Activated naive CD4-positive, alpha-beta T cell treated with Interleukin-2 at 50 U/mL for 16 hours (primary cell): Measurements from ENCODE around the gene AFAP1L2.

ENCODE experiments used
- DNase-seq: peaks from one replicate; pipeline ENCODE4 v3.0.0-alpha.2; 2020

AFAP1L2 gene

DNA sequence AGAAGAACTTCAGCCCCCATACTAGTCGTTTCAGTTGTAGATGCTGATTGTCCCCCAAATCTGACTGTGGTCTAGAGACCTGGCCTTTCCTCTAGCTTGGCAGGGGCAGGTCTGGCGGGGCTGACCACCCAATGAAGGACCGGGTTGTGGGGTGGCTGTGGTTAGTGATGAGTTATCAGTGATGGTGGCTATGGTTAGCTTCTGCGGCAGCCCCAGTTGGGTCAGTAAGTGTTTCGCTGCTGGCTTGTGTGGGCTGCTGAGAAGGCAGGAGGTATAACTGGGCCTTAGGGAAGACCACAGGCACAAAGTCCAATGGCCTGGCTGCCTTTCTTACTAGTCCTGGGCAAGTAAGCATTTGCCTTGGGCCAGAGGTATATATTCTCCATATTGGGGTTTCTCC, 143.9 kb downstream of the AFAP1L2 start:
- DNase-seq = no peak

DNA sequence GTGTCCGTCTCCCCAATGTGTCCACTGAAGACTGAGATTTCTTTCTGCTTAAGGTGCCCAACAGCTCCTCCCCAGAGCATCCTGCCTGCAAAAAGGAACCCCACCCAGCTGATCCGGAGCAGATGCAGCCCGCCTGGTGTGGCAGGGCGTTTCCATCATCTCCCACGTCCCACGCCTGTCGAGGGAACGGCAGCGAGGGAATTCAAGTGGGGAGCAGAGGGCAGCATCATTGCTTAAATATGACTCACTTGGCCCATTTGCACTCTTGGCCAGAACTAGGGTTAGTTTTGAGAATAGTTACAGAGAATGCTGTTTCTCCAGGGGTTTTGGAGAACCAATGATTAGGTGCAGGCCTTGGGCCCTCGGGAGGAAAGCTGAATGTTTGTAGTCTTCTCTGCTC, 144.5 kb downstream of the AFAP1L2 start:
- no peak for DNase-seq

DNA sequence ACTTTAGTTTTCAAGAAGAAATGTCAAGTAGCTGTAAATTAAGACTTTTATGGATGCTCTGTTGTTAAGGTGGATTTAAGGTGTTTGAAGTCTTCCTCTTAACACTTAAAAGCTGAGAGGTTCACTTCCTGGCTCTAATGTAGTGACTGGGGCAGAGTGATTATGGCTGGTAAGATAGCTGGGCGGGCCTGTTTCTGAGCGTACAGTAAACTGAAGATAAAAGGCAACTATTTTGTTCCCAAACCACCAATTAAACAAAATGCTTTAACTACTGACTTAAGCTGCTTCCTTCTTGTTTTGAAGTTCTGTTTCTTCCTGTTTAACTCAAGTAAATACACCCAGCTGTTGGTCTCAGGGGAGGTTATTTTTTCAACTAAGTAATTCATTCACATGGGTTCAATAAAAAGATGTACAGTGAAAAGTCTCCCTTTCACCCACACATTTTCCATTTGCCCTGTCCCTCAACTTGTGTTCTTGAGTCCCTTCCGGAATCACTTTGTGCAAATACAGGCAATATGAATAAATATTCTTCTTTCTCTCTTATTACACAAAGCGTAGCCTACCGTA, 145.9 kb downstream of the AFAP1L2 start:
- DNase-seq = no peak

DNA sequence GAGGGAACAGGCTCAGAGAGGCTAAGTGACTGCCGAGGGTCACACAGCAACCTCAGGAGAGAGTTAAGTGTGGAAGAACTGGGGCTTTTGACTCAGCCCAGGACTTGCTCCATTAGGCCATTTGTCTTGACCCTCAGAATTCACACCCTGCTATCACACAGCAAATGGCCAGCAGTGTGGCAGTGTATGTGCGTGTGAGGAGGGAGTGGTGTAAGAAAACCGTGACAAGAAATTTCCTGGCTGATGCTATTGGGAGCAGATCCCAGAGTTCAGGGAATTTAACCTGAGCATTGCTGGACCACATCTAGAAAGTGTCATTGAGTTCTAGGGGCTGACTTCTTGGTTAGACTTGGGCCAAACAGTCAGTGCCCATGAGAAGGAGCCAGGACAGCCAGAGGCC, 146.8 kb downstream of the AFAP1L2 start:
- DNase-seq = no peak

DNA sequence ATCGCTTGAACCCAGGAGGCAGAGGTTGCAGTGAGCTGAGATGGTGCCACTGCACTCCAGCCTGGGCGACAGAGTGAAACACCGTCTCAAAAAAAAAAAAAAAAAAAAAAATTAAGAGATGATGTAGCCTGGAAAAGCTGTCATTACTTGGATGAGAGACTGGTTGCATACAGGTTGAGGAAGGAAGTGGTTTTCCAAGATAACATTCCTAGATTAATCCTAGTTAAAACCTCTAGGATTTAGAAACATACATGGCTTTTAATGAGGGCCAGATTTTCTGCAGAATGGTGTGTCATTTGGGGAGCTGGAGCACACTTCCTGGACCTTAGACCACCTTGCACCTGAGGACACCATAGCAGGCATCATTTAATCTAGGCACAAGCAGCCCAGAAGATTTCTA, 147.5 kb downstream of the AFAP1L2 start:
- DNase-seq = no peak

DNA sequence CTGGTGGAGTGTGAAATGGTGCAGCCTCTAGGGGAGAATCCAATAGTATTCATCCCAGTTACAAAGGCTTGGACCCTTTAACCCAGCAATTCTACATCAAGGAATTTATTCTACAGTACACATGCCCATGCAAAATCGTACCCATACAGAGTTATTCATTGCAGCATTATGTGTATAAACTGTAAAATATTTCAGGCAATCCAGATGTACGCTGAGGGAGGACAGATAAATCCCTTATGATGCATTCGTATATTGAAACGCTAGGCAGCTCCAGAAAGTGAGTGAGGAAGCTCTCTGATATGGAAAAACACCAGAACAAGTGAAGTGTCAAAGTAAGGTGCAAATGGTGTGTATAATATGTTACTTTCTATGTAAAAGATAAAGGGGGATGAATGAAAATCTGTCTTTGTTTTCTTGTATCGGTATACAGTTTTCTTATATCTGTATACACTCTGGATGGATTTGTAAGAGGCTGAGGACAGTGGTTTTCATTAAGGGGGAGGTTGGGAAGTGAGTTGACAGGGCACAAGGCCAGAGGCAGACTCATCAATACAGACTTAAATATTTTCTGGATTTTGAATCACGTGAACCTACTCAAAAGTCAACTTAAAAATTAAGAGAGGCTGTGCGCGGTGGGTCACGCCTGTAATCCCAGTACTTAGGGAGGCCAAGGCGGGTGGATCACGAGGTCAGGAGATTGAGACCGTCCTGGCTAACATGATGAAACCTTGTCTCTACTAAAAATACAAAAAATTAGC, 148.1 kb downstream of the AFAP1L2 start:
- no peak for DNase-seq

DNA sequence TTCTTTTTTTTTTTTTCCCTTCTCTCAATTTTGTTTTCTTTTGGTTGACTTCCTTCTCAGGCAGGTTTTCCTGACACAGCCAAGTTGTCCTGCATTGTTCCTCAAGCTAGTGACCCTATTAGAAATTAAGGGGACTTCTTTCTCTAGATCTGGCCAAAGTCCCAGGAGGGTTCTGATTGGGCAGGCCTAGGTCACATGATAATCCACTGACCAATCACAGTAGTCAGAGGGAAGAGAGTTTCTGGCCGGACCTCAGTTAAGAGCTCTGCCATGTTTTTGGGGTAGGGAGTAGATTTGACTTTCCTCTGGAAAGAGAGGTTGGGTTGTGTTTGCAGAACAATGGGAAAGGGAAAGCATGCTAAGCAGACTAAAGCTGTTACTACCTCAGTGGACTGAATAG, 149.1 kb downstream of the AFAP1L2 start:
- DNase-seq = no peak

DNA sequence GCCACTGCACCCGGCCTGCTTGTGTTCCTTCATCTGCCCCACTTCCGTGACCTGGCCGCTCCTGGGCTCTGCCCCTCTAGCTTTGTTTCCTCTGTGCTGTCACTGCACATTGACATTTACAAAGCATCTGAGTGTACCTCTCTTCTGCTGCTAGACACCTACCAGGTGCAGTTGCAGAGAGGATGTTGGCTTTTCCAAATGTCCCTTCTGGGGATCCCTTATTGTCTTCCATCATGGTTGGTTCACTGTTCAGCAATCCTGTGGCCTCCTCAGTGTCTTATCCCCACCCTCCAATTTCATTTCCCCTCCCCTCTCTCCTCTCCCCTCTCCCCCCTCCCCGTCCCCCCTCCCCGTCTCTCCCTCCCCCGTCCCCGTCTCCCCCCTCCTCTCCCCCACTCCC, 151.4 kb downstream of the AFAP1L2 start:
- DNase-seq = no peak

DNA sequence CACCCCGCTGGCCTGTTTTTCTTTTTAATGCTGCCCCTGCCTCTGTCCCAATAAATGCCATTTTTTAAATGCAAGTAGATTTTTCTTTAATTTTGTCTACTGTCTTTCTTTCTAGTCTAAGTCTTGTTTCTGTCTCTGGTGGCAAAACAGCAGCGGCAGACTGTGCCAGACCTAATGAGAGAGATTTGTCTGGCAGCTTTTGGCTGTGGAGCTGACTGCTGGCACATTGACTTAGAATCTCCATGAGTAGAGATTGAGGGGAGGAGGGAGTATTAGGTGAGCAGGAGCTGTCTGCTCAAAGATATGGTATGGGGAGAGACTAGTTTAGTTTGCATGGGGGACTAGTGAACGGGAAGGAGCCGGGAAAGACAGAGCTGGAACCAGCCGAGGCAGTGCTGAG, 152.2 kb downstream of the AFAP1L2 start:
- no peak for DNase-seq

DNA sequence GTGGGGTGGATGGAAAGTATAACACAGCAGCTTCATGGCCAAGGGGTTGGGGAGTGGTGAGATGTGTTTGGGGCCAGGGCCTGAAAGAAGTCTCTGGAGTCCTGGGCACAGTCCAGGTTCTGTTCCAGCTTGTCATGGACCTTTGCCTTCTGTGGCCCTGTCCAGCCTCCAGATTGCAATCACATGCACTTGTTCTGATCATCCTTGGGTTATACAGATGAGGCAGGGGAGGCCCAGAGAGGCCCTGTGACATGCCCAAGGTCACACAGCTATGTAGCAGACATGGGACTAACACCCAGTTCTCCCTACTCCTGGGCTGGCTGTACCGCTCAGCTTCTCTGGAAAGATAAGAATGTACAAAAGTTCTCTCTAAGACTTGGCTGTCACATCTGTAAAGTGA, 153.6 kb downstream of the AFAP1L2 start:
- no peak for DNase-seq

DNA sequence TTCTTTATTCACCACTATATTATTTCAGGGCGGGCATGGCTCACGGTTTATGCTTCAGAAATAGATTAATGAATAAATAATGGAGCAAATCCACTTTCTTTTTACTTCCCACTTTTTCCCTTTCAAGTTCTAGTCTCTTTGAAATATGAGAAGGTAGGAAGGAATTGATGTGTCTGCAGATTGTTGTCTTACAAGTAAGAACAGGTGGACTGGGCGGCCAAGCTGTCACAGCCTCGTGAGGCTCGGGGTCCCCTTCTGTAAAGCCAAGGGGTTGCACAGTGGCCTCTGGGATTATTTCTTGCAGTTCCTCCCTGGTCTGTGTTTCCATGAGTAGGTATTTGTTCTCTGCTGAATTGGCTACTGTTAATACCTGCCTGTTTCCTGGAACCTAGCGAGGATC, 154.1 kb downstream of the AFAP1L2 start:
- no peak for DNase-seq

DNA sequence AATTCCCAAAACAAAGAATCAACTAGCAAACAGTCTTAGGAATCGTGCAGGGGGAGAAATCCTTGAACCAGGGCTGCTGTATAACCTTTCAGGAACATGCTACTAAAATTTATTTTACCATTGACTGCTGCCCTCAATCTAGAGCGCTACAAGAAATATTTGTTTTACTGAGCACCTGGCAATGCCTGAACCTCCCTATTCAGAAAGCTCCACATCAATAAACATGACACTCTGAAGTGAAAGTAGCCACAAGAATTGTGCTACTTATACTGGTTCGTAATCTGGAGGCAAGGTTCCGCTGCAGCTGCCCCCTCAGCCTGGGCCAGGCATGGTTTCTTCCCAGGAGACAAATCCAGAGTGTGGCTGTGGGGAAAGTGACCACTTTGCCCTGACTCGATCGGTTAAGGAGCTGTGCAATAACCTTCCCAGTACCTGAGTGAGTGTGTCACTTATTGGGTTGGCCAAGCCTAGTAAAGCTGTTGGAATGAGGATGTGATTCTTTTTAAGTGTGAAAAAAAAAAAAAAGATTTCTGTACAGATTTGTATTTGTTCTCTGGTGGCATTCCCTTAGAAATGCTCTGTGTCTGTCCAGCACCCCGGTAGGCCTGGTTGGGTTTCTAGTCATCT, 157.5 kb downstream of the AFAP1L2 start:
- DNase-seq = no peak

DNA sequence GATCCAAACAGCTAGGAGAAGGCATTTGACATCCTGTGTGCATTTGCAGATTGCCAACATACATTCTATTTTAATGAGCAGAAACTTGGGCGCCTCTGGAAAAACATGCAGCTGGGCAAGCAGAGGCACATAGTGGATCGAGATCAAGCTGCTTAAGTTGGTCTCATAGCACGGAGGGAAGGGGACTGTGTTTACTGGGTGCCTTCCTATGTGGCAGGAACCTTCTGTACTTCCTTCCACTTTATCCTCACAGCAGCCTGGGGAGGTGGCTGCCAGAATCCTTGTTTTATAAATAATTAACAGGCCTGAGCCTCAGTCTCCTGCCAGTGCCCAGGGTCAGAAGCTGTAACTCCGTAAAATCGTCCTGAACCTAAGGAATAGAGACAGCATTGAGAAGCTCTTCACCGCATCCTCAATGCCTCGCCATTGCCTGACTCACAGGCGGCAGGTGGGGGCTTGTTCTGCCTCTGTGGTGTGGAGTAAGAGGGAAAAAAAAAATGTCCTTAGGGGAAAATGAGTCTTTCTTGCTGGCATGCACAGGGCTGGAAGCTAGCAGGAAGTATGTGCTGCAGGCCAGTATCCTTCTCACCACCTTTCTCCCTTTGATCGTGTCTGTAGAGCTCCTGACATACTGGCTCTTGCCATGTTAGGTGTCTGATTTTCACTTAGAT, 159.0 kb downstream of the AFAP1L2 start:
- DNase-seq = no peak
